OCI-LY1 (cell line): ENCODE data around the gene ZNF385C.

Experiments used
- H2AFZ ChIP-seq: fragments of 200-600 bp; sonication (generic), shearing (Covaris generic); 2 replicates; pipeline ENCODE4 v1.6.0; 2014; ENCODE audit warnings: antibody characterized with exemption, mild to moderate bottlenecking, low read length
- H3F3A ChIP-seq: fragments of 200-600 bp; sonication (generic), shearing (Covaris generic); 2 replicates; pipeline ENCODE4 v1.6.0; 2014; ENCODE audit warnings: mild to moderate bottlenecking, antibody characterized with exemption, low read length, moderate library complexity; ENCODE audit not compliant: insufficient read depth
- H3K27ac ChIP-seq: fragments of 200-600 bp; sonication (generic); 2 replicates; pipeline ENCODE4 v1.5.1; 2014; ENCODE audit warnings: low read length, mixed run types, mild to moderate bottlenecking, low read depth; ENCODE audit not compliant: poor library complexity, severe bottlenecking
- H3K27me3 ChIP-seq: fragments of 200-600 bp; sonication (generic); 2 replicates; pipeline ENCODE4 v1.6.0; 2014; ENCODE audit warnings: antibody characterized with exemption, mild to moderate bottlenecking, low read length, moderate library complexity; ENCODE audit not compliant: insufficient read depth
- H3K36me3 ChIP-seq: fragments of 200-600 bp; sonication (generic); 2 replicates; pipeline ENCODE4 v1.6.1; 2014; ENCODE audit warnings: mild to moderate bottlenecking, antibody characterized with exemption, low read length, moderate library complexity, mixed read lengths; ENCODE audit not compliant: insufficient read depth
- H3K4me1 ChIP-seq: fragments of 200-600 bp; sonication (generic); 2 replicates; pipeline ENCODE4 v1.5.1; 2014; ENCODE audit warnings: mild to moderate bottlenecking, low read length, moderate library complexity; ENCODE audit not compliant: insufficient read depth, severe bottlenecking
- H3K4me2 ChIP-seq: fragments of 200-600 bp; sonication (generic), shearing (Covaris generic); 2 replicates; pipeline ENCODE4 v1.6.1; 2014; ENCODE audit warnings: low read length
- H3K4me3 ChIP-seq: fragments of 200-600 bp; sonication (generic); 2 replicates; pipeline ENCODE4 v1.5.1; 2014; ENCODE audit warnings: low read length, low read depth, mild to moderate bottlenecking, mixed read lengths; ENCODE audit not compliant: poor library complexity, severe bottlenecking
- H3K79me2 ChIP-seq: fragments of 200-600 bp; shearing (Covaris generic); 2 replicates; pipeline ENCODE4 v1.6.1; 2016; ENCODE audit warnings: mixed run types, low read length, mixed read lengths; ENCODE audit not compliant: insufficient read depth
- H3K9ac ChIP-seq: fragments of 200-600 bp; sonication (generic), shearing (Covaris generic); 2 replicates; pipeline ENCODE4 v1.6.1; 2014; ENCODE audit warnings: mild to moderate bottlenecking, low read length, mixed read lengths
- H3K9me2 ChIP-seq: fragments of 200-600 bp; sonication (generic), shearing (Covaris generic); 2 replicates; pipeline ENCODE4 v1.6.1; 2014; ENCODE audit warnings: low read depth, mild to moderate bottlenecking, low read length, mixed read lengths
- H3K9me3 ChIP-seq: fragments of 200-600 bp; shearing (Covaris generic); 2 replicates; pipeline ENCODE4 v1.6.1; 2014; ENCODE audit warnings: low read length, mixed read lengths
- H4K20me1 ChIP-seq: fragments of 200-600 bp; sonication (generic), shearing (Covaris generic); 2 replicates; pipeline ENCODE4 v1.6.0; 2016; ENCODE audit warnings: mild to moderate bottlenecking, low read length; ENCODE audit not compliant: insufficient read depth
- EZH2 ChIP-seq: fragments of 200-600 bp; sonication (generic), shearing (Covaris generic); IDR thresholded peaks from 2 replicates; pipeline ENCODE4 v1.8.0; 2017; ENCODE audit warnings: borderline replicate concordance, mixed run types, mild to moderate bottlenecking, antibody characterized with exemption, low read length, moderate library complexity, mixed read lengths
- TF ChIP-seq, protein P1 (sequence below): fragments of 200-600 bp; sonication (generic), shearing (Covaris generic); IDR thresholded peaks from 2 replicates; pipeline ENCODE4 v1.5.1; 2017; ENCODE audit warnings: mild to moderate bottlenecking, antibody characterized with exemption, low read length, moderate library complexity, mixed read lengths

The ZNF385C gene

GRCh38 chr17:42042598-42043319 is 55.5 kb downstream of the ZNF385C start:
- no peaks in the 10 kb centered on the region for H3F3A ChIP-seq
- H3K79me2 ChIP-seq, result no peaks in the 10 kb centered on the region
- no peaks in the 10 kb centered on the region for H3K4me1 ChIP-seq
- H3K27me3 ChIP-seq, result no peaks in the 10 kb centered on the region
- no peak overlapping the region for H3K27ac ChIP-seq
- H3K4me3 ChIP-seq, result no peak overlapping the region
- H2AFZ ChIP-seq, result no peak overlapping the region
- no peaks in the 10 kb centered on the region for H4K20me1 ChIP-seq
- TF ChIP-seq EZH2, result no peak
- TF ChIP-seq, protein P1, sequence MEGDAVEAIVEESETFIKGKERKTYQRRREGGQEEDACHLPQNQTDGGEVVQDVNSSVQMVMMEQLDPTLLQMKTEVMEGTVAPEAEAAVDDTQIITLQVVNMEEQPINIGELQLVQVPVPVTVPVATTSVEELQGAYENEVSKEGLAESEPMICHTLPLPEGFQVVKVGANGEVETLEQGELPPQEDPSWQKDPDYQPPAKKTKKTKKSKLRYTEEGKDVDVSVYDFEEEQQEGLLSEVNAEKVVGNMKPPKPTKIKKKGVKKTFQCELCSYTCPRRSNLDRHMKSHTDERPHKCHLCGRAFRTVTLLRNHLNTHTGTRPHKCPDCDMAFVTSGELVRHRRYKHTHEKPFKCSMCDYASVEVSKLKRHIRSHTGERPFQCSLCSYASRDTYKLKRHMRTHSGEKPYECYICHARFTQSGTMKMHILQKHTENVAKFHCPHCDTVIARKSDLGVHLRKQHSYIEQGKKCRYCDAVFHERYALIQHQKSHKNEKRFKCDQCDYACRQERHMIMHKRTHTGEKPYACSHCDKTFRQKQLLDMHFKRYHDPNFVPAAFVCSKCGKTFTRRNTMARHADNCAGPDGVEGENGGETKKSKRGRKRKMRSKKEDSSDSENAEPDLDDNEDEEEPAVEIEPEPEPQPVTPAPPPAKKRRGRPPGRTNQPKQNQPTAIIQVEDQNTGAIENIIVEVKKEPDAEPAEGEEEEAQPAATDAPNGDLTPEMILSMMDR, result no peak
- no peaks in the 10 kb centered on the region for H3K36me3 ChIP-seq
- H3K4me2 ChIP-seq, result no peak overlapping the region
- H3K9ac ChIP-seq, result no peak overlapping the region
- H3K9me3 ChIP-seq, result no peaks in the 10 kb centered on the region
- no peaks in the 10 kb centered on the region for H3K9me2 ChIP-seq

GRCh38 chr17:42041619-42042018 is 56.7 kb downstream of the ZNF385C start:
- Histone ChIP-seq H3K27me3 (no peaks in the 10 kb centered on the region), H3K9me3 (no peaks in the 10 kb centered on the region), H3K4me3 (no peak overlapping the region), H3K27ac (no peak overlapping the region), H2AFZ (no peak overlapping the region), H3K36me3 (no peaks in the 10 kb centered on the region), H3K9me2 (no peaks in the 10 kb centered on the region), H4K20me1 (no peaks in the 10 kb centered on the region), H3F3A (no peaks in the 10 kb centered on the region), H3K4me2 (no peak overlapping the region), H3K9ac (no peak overlapping the region), H3K4me1 (no peaks in the 10 kb centered on the region), H3K79me2 (no peaks in the 10 kb centered on the region)
- TF ChIP-seq, protein P1, result no peak
- TF ChIP-seq EZH2, result no peak

GRCh38 chr17:42040818-42041217 is 57.5 kb downstream of the ZNF385C start:
- Histone ChIP-seq H3K4me2 (no peak overlapping the region), H4K20me1 (no peaks in the 10 kb centered on the region), H3K9ac (no peak overlapping the region), H3K4me1 (no peaks in the 10 kb centered on the region), H2AFZ (no peak overlapping the region), H3K27ac (no peak overlapping the region), H3K79me2 (no peaks in the 10 kb centered on the region), H3K36me3 (no peaks in the 10 kb centered on the region), H3F3A (no peaks in the 10 kb centered on the region), H3K27me3 (no peaks in the 10 kb centered on the region), H3K4me3 (no peak overlapping the region), H3K9me2 (no peaks in the 10 kb centered on the region), H3K9me3 (no peaks in the 10 kb centered on the region)
- TF ChIP-seq, protein P1, result no peak
- no peak for TF ChIP-seq EZH2
